ENCODE measurements around the gene SDK1. TPM values are rescaled to one million over a fixed set of nuclear protein-coding genes. Genes with fewer than 3 reads are reported as not detected.
A peak's percentile ranks its signal among the peaks of the same experiment; 100 is the strongest.

Gene SDK1
- total RNA-seq, 1 donor from 2014 or later: 1.1 TPM

DNA sequence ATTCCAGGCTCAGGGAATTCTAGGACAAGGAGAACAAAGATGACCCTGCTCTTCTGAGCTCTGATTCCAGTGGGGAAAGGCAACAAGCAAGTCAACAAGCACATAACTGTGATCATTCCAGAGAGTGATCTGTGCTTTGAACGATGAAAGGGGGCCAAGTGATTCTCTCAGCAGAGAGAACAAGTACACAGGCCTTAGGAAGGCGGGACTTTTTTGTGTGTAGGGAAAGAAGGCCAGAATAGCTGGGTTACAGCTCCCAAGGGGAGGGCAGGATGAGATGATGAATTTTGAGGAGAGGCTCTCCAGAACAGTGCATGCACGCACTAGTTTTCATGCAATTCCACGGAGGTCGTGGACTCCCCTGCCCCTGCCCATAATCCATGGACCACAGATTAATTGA, 565.2 kb downstream of the SDK1 start:
- DNase-seq (ENCODE audit: low read depth, low spot score): no peak

DNA sequence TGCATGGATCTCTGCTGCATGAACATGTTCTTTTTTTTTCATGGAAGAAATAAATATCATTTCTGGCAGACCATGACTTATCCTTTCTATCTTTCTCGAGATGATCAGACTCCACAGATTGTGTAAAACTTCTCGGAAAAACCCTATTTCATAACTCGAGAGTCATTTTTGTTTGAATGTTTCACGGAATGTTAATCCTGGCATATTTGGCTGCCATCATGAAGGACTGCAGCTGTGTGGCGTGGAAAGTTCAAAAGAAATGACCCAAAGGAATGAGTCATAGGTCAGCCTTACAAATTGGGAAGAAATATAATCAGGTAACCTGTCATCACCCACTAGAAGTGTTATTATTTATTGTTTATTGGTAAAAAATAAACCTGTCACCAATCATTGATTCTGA, 566.8 kb downstream of the SDK1 start:
- no peak for DNase-seq (ENCODE audit: low read depth, low spot score)

DNA sequence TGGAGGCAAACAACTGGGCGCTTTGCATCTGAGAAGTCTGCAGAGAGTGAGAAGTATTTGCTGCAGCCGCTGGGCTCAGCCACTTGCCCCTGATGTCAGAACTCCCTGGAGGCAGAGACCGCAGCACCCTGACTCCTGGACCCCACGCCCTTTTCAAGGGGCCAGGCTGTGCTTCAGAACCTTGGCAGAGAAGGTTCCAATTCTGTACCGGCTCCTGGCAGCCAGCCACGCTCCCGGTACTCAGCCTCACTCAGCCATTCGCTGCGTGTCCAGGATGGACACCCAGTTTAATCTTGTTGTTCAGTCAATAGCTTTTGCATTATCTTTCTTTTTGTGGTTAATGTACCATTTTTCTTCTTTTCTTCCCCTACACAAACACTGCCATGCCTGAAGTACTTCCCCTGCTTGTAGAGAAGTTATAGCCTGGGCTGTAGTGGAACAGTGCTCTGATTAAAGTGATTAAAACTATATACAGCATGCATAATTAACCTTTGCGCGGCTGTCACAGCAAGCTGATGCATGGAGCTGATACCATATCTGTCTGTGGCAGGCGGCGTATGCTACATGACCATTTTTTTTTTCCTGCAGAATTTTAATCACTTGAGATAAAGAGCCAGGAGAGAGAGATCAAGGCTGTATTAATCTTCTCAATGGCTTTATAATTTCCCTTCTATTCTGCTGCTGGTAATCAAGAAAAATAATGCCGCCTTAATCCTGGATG, 578.5 kb downstream of the SDK1 start:
- no peak for DNase-seq (ENCODE audit: low read depth, low spot score)

DNA sequence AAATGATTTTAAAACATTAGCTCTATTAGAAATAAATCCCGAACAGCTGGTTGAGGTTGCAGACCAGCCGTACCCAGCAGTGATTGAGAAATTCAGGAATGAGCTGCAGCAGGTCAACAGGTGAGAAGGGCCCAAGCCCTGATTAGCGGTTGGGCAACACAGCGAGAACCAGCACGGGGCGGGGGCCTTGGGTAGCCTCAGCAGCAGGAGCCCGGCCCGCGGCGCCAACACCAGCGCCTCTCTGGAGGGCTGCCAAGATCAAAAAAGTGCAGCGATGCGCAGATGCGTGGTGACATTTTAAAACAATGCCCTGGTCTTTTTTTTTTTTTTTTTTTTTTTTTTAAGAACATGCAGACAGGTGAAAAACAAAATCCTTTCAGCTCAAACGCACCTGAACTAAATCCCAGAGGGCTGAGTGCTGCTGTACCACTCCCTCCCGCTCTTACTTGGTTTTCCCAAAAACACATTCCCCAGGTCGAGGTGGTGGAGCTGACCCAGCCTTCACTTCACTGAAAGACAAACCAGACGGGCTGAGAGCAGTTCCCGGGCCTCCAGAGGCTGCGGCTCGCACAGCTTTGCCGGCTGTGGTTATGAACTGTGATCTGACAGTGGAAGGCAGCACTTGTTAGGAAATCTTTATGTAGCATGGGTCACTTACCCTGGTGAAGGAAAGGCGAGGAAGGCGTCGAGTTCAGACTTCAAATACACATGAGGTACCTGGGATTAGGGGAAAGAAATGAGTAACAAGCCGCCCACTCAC, 579.4 kb downstream of the SDK1 start:
- no peak for DNase-seq (ENCODE audit: low read depth, low spot score)

DNA sequence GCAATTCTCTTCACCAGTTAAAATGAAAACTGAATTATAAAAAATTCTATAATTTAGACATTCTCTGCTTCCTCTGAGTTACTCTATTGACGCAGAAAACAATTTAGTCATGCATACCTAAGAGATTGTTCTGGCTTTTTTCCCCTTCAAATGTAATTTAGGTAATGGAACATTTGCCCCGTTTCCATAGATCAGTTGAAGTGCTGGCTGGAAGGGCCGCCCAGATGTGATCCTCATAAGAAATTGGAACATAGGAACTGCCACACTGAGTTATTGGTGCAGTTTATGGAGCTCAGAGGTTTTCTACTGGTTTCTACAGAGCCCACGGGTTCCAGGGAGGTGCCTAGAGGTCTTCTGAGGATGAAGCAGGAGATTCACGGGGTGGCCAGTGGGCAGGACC, 581.7 kb downstream of the SDK1 start:
- DNase-seq (ENCODE audit: low read depth, low spot score): no peak

DNA sequence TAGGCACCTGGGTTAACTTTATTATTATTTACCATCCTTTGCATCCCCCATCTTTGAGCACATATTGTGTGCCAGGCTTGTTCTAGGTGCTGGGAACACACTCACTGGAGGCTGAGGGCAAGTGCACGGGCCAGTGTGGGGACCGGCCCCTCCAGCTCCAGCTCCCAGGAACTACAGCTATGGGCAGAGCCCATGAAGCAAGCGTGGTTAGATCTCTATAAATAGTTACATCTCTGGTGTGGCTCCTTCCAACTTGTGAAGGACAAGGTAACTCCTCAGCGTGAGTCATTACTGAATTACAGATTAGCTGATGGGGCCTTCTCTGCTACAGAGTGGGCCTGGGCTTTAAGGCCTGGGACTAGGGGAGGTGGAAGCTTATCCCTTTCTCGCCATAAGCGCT, 583.5 kb downstream of the SDK1 start:
- no peak for DNase-seq (ENCODE audit: low read depth, low spot score)

DNA sequence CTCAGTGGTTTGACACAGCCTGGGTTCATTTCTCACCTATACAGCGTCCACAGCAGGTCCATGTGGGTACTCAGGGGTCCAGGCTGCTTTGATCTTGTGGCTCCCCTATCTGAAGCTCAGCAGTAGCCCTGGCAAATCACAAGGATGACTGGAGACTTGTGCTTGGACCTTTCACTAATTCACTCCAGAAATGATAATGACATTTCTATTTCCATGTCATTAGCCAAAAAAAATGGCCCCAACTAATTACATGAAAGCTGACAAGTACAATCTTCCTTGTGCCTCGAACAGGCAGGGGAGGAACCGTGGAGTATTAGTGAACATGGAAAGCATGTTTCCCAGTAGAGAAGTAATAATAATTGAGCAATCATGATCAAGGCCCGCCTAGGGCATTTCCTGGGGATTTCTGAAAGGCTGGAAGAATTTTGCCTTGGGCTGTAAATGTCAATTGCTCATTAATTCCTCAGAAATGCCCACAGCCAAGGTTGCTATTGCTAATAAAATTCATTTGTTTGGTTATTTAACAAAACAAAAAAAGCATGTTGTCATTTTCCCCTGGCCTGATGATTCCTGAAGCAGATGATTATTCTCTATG, 586.1 kb downstream of the SDK1 start:
- no peak for DNase-seq (ENCODE audit: low read depth, low spot score)

DNA sequence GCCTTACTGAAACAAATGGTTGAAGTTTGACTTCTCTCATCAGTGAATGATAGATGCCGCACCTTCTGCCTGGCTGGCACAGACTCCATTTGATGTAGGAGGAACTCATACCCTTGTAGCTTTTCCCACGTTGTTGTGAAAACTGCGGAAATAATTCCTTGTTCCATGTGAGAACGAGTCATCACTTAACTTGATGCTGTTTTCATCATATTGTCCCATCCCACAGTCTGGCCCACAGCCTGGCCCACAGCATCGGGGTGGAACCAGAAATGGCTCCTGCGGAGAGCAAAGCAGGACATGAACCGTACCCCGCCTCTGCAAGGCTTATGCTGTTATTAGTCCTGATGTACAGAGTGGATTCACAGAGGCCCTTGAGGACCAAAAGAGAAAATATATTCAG, 587.0 kb downstream of the SDK1 start:
- DNase-seq (ENCODE audit: low read depth, low spot score): no peak

DNA sequence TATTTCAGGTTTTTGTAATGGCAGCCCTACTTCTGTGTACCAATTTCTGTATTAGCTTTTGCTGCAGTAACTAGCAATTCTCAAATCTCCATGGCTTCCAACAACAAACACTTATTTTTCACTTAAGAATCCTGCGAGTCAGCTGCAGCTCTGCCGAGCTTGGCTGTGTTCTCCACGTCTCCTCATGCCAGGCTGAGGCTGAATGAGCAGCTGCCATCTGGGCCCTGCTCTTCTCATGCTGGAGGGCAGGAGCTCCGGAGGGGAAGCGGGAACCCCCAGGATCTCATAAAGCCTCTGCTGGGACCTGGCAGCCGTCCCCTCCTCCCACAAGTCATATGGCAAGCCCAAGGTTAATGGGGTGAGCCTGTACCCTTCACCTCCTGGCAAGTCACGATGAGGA, 591.1 kb downstream of the SDK1 start:
- no peak for DNase-seq (ENCODE audit: low read depth, low spot score)

DNA sequence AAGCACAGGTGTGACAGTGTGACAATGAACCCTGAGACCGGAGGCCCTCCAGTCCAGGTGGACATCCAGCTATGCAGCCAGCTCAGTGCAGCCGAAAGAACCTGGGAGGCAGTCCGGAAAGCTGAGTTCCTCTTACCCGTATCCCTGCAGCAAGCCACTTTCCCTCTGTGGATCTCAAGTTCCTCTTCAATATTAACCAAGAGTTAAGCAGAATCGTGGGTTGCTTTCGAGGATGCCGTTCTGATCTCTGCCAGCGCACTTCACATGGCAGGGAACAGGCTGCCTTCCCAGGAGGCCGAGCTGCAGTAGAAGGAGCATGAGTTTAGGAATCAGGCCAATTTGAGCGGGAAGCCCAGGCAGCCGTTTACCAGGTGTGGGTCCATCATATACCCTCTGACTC, 591.6 kb downstream of the SDK1 start:
- DNase-seq (ENCODE audit: low read depth, low spot score): no peak

DNA sequence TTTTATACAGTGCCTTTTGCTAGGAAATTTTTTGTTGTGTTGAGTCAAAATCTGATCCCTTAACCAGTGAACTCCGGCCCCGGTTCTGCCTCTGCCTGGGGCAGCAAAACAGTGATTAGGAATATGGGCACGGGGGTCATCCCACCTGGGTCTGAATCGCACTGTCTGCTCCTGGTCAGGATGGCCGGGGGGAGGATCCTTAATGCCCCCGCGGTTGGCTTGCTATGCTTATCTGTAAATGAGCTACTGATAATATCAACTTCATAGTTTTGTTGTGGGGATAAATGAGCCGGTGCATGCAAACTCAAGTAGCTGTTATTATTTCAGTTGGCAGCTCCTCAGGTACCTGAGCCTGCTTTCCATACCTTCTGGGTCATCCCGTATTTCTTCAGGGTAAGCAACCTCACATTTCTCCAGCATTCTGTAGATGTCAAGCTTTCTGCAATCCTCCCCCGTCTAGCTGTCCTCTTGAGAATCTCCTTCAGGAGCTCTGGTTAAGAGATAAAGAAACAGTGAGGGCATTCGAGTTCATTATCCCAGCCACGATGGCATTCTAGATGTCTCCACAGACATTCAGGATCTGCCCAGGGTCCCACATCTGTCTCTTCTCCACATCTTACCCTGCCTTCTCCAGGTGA, 592.2 kb downstream of the SDK1 start:
- DNase-seq (ENCODE audit: low read depth, low spot score): no peak

DNA sequence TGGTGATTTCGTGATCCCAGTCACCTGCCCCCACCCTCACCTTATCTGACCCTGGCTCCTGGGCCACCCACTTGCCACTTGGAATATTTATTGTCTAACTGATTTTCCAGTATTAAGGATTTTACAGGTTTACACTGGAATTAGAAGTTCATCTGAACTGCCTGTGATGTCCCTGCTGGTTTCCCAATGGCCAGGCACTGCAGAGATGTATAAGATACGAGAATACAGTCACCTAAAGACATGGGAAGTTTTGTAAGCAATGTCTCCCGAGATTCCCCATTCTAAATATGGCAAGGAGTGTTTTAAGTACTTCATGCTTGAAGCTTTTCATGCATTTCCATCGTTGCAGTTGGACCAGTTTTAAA, 592.7 kb downstream of the SDK1 start:
- DNase-seq (ENCODE audit: low read depth, low spot score): no peak

DNA sequence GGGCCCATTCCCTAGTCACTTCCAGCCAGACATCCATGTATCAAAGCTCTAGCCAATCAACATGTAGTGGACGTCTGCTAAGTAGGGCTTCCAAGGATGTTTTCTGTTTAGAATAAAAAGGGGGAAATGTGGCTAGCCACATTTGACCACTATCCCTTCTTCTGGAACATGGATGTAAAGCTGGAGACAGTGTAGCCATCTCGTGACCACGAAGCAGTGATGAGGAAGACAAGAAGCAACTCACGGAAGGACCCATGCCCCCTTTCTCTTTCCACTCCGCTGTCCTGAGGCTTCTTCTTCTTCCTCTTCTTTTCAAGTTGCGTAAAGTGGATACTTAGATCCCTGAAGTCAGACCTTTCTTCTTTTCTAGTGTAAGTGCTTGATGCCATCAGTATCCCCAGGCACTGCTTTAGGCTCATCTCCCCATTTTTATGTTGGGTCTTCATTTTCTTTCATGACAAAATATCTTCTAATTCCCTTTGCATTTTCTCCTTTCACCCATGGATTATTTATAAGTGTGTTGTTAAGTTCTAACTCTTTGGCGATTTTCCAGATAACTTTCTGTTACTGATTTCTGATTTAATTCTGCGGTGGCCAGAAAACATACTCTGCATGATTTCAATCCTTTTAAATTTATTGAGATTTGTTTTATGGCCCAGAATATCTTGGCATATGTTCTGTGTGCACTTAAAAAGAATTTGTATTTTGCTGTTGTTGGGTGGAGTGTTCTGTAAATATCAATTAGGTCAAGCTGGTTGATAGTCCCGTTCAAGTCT, 594.5 kb downstream of the SDK1 start:
- DNase-seq (ENCODE audit: low read depth, low spot score): no peak

DNA sequence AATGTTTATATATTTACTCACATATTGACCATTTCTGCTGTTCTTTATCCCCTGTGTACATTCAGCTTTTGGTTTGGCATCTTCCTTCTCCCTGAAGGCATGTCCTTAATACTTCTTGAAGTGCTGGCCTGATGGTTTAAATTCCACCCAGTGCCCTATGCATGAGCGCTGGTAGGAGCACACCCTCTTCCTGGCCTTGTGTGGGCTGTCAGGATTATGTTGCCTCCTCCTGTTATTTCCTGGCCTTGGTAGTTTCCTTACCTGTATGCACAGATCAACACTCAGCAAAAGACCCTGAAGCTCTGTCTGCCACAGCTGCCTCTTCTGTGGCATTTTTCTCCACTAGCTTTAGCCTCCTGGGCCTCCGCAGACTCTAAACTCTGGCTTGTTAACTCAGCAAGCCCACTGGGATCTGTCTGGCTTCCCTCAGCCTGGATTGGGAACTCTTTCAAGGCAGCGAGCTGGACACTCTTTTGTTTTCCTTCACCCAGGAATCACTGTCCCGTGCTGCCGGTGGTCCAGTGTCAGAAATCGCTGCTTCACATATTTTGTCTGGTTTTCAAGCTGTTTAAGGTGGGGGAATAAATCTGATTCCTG, 595.2 kb downstream of the SDK1 start:
- DNase-seq (ENCODE audit: low read depth, low spot score): no peak

DNA sequence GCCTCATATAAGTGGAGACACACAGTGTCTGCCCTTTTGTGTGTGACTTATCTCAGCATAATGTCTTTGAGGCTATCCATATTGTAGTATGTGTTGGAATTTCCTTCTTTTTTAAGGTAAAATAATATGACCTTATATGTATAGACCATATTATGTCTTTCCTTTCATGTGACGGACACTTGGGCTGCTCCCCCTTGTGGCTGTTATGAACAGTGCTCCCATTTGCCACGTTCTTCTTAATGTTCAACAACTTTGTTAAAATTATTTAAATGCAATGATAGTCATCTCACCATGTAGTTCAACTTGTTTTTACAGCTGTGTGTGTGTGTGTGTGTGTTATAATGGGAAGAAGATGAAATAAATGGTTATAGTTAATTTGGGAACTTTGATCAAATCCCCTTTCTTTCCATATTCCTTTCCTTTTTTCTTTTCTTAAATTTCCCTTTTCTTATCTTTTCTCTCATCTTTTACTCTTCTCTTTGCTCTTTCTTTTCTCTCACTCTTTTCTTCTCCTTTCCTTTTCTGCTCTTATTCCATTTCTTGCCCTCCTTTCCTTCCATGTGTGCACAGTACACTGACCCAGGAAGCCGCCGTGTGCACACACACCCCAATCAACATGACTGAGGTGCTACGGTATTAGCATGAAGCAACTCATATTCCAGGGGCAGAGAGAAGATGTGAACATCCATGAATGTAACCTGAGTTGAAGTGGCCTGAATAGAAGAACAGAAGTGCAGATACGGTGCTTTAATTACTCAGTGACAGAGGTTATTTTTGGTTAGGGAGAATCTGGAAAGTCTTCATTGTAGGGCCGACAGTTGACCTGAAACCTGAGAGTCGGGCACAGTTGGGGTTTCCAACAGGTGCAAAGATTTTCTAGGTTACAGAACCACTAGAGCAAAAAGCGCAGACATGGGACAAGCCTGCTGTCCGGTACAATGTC, 596.6 kb downstream of the SDK1 start:
- peak; percentile 11 for DNase-seq (ENCODE audit: low read depth, low spot score)

DNA sequence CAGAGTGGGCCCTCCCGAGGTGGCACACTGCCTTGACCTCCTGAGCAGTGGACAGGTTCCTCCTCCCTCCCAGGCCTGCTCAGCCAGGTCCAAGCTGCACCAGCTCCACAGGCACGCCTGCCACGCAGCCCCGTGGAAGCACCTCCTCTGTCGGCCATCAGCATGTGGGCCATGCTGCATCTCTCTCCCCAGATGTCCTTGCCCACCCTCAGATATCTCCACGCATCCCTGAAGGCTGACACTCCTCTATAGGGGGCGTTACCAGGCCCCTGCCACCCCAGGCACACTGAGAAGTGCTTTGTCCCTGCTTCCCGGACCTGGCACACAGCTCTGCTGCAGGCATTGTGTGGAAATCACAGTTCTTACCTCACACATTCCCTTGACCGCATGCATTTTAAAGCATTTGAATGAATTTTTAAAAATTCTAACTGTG, 598.5 kb downstream of the SDK1 start:
- no peak for DNase-seq (ENCODE audit: low read depth, low spot score)

DNA sequence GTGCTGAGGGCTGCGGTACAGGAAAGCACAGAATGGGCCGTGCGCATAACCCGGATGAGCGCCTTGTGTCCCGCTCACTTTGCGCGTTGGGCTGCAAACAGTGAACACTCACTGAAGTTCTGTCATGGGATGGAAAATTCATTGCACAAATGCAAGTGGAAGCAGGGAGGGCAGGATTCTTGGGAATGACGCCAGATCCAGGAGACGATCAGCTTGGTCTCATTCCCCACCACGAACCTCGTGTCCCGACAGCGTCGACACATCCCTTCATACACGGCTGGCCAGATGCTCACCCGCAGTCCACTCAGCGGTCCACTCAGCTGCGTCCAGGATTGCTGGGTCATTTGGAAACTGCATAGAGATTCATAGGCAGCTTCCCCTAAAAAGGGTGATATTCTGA, 607.1 kb downstream of the SDK1 start:
- DNase-seq (ENCODE audit: low read depth, low spot score): no peak

DNA sequence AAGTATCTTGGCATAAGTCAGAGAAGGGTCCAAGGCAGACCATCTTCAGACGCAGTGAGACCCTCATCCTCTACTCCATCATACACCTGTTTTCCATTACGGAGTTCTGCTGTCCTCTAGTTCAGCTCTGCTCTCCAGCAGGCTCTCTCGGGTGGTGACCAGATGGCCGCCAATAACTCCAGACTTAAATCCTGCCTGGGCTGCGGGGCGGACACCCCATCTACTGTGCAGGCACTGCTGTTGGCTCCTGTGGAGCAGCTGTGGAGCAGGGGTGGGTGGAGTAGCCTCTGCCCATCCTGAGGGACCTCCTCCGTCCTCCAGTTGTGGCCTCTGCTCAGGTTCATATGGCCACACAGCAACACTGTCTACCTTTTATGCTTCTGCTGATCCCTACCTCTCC, 608.1 kb downstream of the SDK1 start:
- DNase-seq (ENCODE audit: low read depth, low spot score): no peak

DNA sequence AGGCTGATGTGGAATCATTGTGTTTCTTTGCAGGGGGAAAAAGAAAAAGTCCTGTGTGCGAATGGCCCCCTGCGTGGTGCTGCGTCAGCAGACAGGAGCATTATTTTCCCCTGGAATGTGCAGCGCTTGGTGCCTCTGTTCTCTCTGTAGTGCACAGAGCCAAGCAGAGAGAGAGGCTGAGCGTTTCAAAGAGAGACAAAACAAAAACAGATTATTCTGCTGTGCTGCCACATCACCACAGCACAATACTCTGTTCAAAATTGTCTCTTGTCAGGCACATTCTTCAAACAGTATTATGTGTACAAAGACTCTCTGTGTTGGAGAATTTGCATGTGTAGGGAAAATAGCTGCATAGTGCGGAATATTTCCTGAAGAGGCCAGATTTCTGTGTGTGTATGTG, 609.0 kb downstream of the SDK1 start:
- DNase-seq (ENCODE audit: low read depth, low spot score): no peak

DNA sequence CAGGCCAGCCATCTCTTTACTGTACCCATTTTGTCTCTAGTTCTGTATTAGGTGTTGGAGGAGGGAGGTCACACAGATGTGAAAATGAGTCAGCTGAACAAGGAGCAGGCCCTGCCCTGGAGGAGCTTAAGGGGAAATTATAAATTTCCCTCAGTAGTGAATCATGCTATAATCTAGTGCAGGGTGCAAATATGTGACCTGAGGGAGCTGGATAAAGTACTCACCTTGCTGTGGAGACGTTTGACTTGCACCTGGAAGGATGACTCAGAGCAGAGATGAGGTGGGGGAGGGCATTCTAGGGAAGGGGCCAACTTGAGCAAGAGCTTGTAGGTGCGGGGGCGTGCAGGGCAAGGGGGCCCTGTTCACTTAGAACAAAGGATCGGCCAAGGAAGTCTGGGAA, 610.6 kb downstream of the SDK1 start:
- DNase-seq (ENCODE audit: low read depth, low spot score): no peak
